GM23338 (cell line): ENCODE data around the gene FZD7. TPM values are rescaled to one million over a fixed set of nuclear protein-coding genes. Genes with fewer than 3 reads are reported as not detected.

Source experiments
- ATAC-seq: fragments of 200-7000 bp; cut with Tn5 transposase; 3 replicates; pipeline ENCODE4 v1.9.1; 2020
- DNase-seq: peaks from one replicate; pipeline ENCODE4 v3.0.0-alpha.2; 2015; ENCODE audit warnings: low spot score
- H2AFZ ChIP-seq: fragments of 200-600 bp; sonication (generic); 2 replicates; pipeline ENCODE4 v1.8.0; 2016; ENCODE audit warnings: antibody characterized with exemption, mild to moderate bottlenecking, moderate library complexity
- H3F3A ChIP-seq: fragments of 200-600 bp; sonication (generic); replicated peaks from 2 replicates; pipeline ENCODE4 v1.8.0; 2017; ENCODE audit warnings: antibody characterized with exemption, mixed run types, low read depth
- H3K27ac ChIP-seq: fragments of 200-600 bp; sonication (generic); 2 replicates; pipeline ENCODE4 v1.6.1; 2016; ENCODE audit warnings: low read depth
- H3K27me3 ChIP-seq: fragments of 200-600 bp; sonication (generic); 2 replicates; pipeline ENCODE4 v1.8.0; 2016; ENCODE audit warnings: mild to moderate bottlenecking, mixed run types, moderate library complexity; ENCODE audit not compliant: insufficient read depth
- H3K36me3 ChIP-seq: fragments of 200-600 bp; sonication (generic); 2 replicates; pipeline ENCODE4 v1.8.0; 2016; ENCODE audit warnings: mild to moderate bottlenecking; ENCODE audit not compliant: insufficient read depth
- H3K4me1 ChIP-seq: fragments of 200-600 bp; sonication (generic); 2 replicates; pipeline ENCODE4 v1.8.0; 2016; ENCODE audit warnings: mild to moderate bottlenecking, moderate library complexity; ENCODE audit not compliant: insufficient read depth
- H3K4me2 ChIP-seq: fragments of 200-600 bp; sonication (generic); 2 replicates; pipeline ENCODE4 v1.7.1; 2017; ENCODE audit warnings: mixed run types
- H3K4me3 ChIP-seq: fragments of 200-600 bp; sonication (generic); 2 replicates; pipeline ENCODE4 v1.6.1; 2016; ENCODE audit warnings: mixed run types
- H3K79me2 ChIP-seq: fragments of 200-600 bp; sonication (generic); replicated peaks from 2 replicates; pipeline ENCODE4 v1.8.0; 2017; ENCODE audit warnings: mild to moderate bottlenecking; ENCODE audit not compliant: insufficient read depth
- H3K9me2 ChIP-seq: fragments of 200-600 bp; sonication (generic); 2 replicates; pipeline ENCODE4 v1.8.0; 2017; ENCODE audit not compliant: insufficient read depth
- H4K20me1 ChIP-seq: fragments of 200-600 bp; sonication (generic); replicated peaks from 2 replicates; pipeline ENCODE4 v1.8.0; 2017; ENCODE audit warnings: mild to moderate bottlenecking; ENCODE audit not compliant: insufficient read depth
- H3K27ac Mint-ChIP-seq: 2 replicates; pipeline ENCODE4 v1.8.0; 2020; ENCODE audit warnings: inconsistent platforms, mild to moderate bottlenecking, moderate library complexity, mixed read lengths
- H3K27me3 Mint-ChIP-seq: 3 replicates; pipeline ENCODE4 v1.8.0; 2022; ENCODE audit warnings: low read depth, mild to moderate bottlenecking, moderate library complexity, mixed read lengths, inconsistent platforms; ENCODE audit not compliant: insufficient read depth, poor library complexity
- H3K36me3 Mint-ChIP-seq: 3 replicates; pipeline ENCODE4 v1.8.0; 2021; ENCODE audit warnings: low read depth, mild to moderate bottlenecking, inconsistent platforms, moderate library complexity, mixed read lengths
- H3K4me1 Mint-ChIP-seq: 3 replicates; pipeline ENCODE4 v1.8.0; 2020; ENCODE audit warnings: mild to moderate bottlenecking, inconsistent platforms, mixed read lengths
- H3K4me3 Mint-ChIP-seq: 3 replicates; pipeline ENCODE4 v1.8.0; 2021; ENCODE audit warnings: moderate library complexity, mild to moderate bottlenecking, inconsistent platforms, mixed read lengths
- H3K9me3 Mint-ChIP-seq: 3 replicates; pipeline ENCODE4 v1.8.0; 2020; ENCODE audit warnings: moderate library complexity, mild to moderate bottlenecking, inconsistent platforms, mixed read lengths
- CREB1 ChIP-seq: fragments of 250-450 bp; sonication (Bioruptor Pico); IDR thresholded peaks from 2 replicates; pipeline ENCODE4 v1.5.0; 2020; ENCODE audit warnings: low read depth, mild to moderate bottlenecking, moderate library complexity
- EZH2 ChIP-seq: fragments of 200-600 bp; sonication (generic); IDR thresholded peaks from one replicate; pipeline ENCODE4 v1.8.0; 2017; ENCODE audit warnings: antibody characterized with exemption, mild to moderate bottlenecking, low read depth; ENCODE audit not compliant: unreplicated experiment
- EZH2phosphoT487 ChIP-seq: fragments of 200-600 bp; sonication (generic); IDR thresholded peaks from one replicate; pipeline ENCODE4 v1.8.1; 2018; ENCODE audit warnings: antibody characterized with exemption; ENCODE audit not compliant: unreplicated experiment
- JUNB ChIP-seq: IDR thresholded peaks from one replicate; pipeline ENCODE4 v1.6.1; 2016; ENCODE audit warnings: antibody characterized with exemption; ENCODE audit not compliant: unreplicated experiment
- NANOG ChIP-seq: IDR thresholded peaks from 2 replicates; pipeline ENCODE4 v1.6.1; 2016; ENCODE audit warnings: antibody characterized with exemption, borderline replicate concordance
- POLR2AphosphoS5 ChIP-seq: IDR thresholded peaks from 2 replicates; pipeline ENCODE4 v1.6.1; 2016; ENCODE audit warnings: antibody characterized with exemption, low read depth
- STAT1 ChIP-seq: IDR thresholded peaks from one replicate; pipeline ENCODE4 v1.6.1; 2016; ENCODE audit warnings: antibody characterized with exemption; ENCODE audit not compliant: unreplicated experiment
- ZNF114 ChIP-seq: fragments of 250-450 bp; sonication (Bioruptor Pico); IDR thresholded peaks from 2 replicates; pipeline ENCODE4 v1.5.0; 2020; ENCODE audit warnings: mild to moderate bottlenecking, moderate library complexity
- ZNF331 ChIP-seq: fragments of 250-450 bp; sonication (Bioruptor Pico); IDR thresholded peaks from 2 replicates; pipeline ENCODE4 v1.5.0; 2020; ENCODE audit warnings: low read depth, mild to moderate bottlenecking, moderate library complexity
- polyA plus RNA-seq: library from polyadenylated mRNA; unstranded; fragments of >200 nt; fragmentation: Nextera tagmentation; extraction: Ambion mirVana; gene quantifications from 2 replicates; pipeline ENCODE4 v1.2.1, GENCODE V29; 2016
- total RNA-seq: library from RNA; depleted of rRNA; stranded (reverse); fragments of >200 nt; shearing (Covaris generic); gene quantifications from 2 replicates; pipeline ENCODE4 v1.2.3, GENCODE V29; 2014
- TF ChIP-seq, protein P1 (sequence below): IDR thresholded peaks from one replicate; pipeline ENCODE4 v1.6.1; 2018; ENCODE audit warnings: antibody characterized with exemption; ENCODE audit not compliant: unreplicated experiment
- TF ChIP-seq, protein P2 (sequence below): IDR thresholded peaks from 2 replicates; pipeline ENCODE4 v1.6.1; 2016; ENCODE audit warnings: antibody characterized with exemption
- TF ChIP-seq, protein P3 (sequence below), 2 experiments: fragments of 200-600 bp in 1 of 2; sonication (generic) in 1 of 2; conservative IDR thresholded peaks; 2 replicates each; pipeline versions ENCODE4 v1.5.1 to v1.6.1; 2016 to 2017; ENCODE audit warnings: antibody characterized with exemption in 2 of 2, low read depth in 2 of 2, mild to moderate bottlenecking in 2 of 2, moderate library complexity in 1 of 2
- TF ChIP-seq, protein P4 (sequence below): fragments of 250-450 bp; sonication (Bioruptor Pico); IDR thresholded peaks from 2 replicates; pipeline ENCODE4 v1.5.0; 2020; ENCODE audit warnings: mild to moderate bottlenecking, moderate library complexity

Gene FZD7
- total and polyA plus RNA-seq, 2 experiments from 2014 or later: 164 to 435 TPM

DNA sequence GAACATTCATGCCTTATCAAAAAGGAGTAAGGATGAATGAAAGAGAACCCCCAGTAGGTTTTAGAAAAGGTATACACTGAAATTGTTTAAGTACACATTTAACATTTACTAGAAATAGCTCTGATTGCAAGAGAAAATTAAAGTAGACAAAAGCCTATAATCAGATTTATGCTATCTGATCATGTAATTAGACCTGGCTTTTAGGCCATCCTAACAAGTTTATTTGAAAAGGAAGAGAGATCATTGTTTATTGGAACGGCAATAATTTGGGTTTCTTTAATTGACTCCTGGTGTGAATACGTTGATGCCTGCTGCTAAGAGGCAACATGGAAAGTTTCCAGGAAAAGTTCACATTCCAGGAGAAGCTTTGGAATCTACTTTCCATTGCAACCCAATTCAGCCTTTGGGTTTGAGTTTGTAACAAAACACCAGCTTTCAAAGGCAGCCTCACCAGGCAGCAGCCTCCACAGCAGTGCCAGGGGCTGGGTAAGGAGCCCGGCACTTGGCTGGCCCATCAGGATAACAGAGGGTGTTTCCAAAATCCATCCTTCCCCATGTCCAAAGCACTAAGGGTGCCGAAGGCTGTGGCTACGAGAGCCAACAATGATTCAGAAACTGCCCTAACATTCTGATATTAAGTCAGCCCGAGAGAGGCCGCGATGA lies 18.0 kb downstream of the FZD7 start:
- Histone ChIP-seq H3K4me3 (no peak overlapping the region), H4K20me1 (no peaks in the 10 kb centered on the region), H3F3A (no peaks in the 10 kb centered on the region; the same call in 1 of the 2 replicates), H3K4me1 (peaks cover 29% of the 10 kb centered on the region), H3K27me3 (no peaks in the 10 kb centered on the region), H3K9me2 (no peaks in the 10 kb centered on the region), H3K27ac (no peak overlapping the region), H3K4me2 (peak overlapping the region; percentile 46), H2AFZ (peak overlapping the region; percentile 2; the same call in 1 of the 2 replicates), H3K79me2 (no peaks in the 10 kb centered on the region), H3K36me3 (no peaks in the 10 kb centered on the region)
- DNase-seq (peak; percentile 69), ATAC-seq (peak; percentile 80)
- Mint-ChIP-seq H3K27ac (no peak overlapping the region), H3K4me3 (no peak overlapping the region; the same call in 2 of the 3 replicates), H3K9me3 (no peaks in the 10 kb centered on the region), H3K36me3 (no peaks in the 10 kb centered on the region), H3K4me1 (peaks cover 32% of the 10 kb centered on the region), H3K27me3 (peaks cover 9% of the 10 kb centered on the region)
- TF ChIP-seq, protein P1, sequence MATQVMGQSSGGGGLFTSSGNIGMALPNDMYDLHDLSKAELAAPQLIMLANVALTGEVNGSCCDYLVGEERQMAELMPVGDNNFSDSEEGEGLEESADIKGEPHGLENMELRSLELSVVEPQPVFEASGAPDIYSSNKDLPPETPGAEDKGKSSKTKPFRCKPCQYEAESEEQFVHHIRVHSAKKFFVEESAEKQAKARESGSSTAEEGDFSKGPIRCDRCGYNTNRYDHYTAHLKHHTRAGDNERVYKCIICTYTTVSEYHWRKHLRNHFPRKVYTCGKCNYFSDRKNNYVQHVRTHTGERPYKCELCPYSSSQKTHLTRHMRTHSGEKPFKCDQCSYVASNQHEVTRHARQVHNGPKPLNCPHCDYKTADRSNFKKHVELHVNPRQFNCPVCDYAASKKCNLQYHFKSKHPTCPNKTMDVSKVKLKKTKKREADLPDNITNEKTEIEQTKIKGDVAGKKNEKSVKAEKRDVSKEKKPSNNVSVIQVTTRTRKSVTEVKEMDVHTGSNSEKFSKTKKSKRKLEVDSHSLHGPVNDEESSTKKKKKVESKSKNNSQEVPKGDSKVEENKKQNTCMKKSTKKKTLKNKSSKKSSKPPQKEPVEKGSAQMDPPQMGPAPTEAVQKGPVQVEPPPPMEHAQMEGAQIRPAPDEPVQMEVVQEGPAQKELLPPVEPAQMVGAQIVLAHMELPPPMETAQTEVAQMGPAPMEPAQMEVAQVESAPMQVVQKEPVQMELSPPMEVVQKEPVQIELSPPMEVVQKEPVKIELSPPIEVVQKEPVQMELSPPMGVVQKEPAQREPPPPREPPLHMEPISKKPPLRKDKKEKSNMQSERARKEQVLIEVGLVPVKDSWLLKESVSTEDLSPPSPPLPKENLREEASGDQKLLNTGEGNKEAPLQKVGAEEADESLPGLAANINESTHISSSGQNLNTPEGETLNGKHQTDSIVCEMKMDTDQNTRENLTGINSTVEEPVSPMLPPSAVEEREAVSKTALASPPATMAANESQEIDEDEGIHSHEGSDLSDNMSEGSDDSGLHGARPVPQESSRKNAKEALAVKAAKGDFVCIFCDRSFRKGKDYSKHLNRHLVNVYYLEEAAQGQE: no peak
- TF ChIP-seq, protein P2, sequence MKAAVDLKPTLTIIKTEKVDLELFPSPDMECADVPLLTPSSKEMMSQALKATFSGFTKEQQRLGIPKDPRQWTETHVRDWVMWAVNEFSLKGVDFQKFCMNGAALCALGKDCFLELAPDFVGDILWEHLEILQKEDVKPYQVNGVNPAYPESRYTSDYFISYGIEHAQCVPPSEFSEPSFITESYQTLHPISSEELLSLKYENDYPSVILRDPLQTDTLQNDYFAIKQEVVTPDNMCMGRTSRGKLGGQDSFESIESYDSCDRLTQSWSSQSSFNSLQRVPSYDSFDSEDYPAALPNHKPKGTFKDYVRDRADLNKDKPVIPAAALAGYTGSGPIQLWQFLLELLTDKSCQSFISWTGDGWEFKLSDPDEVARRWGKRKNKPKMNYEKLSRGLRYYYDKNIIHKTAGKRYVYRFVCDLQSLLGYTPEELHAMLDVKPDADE: no peak
- TF ChIP-seq POLR2AphosphoS5: no peak
- no peak for TF ChIP-seq ZNF331 (CRISPR knock-in tag)
- no peak for TF ChIP-seq EZH2phosphoT487
- TF ChIP-seq NANOG: no peak
- no peak for TF ChIP-seq EZH2
- TF ChIP-seq, protein P3, sequence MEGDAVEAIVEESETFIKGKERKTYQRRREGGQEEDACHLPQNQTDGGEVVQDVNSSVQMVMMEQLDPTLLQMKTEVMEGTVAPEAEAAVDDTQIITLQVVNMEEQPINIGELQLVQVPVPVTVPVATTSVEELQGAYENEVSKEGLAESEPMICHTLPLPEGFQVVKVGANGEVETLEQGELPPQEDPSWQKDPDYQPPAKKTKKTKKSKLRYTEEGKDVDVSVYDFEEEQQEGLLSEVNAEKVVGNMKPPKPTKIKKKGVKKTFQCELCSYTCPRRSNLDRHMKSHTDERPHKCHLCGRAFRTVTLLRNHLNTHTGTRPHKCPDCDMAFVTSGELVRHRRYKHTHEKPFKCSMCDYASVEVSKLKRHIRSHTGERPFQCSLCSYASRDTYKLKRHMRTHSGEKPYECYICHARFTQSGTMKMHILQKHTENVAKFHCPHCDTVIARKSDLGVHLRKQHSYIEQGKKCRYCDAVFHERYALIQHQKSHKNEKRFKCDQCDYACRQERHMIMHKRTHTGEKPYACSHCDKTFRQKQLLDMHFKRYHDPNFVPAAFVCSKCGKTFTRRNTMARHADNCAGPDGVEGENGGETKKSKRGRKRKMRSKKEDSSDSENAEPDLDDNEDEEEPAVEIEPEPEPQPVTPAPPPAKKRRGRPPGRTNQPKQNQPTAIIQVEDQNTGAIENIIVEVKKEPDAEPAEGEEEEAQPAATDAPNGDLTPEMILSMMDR (conservative IDR thresholded peaks at IDR 0.05; ENCODE audit: low read depth in 2 of 2): no peak
- TF ChIP-seq, protein P4, sequence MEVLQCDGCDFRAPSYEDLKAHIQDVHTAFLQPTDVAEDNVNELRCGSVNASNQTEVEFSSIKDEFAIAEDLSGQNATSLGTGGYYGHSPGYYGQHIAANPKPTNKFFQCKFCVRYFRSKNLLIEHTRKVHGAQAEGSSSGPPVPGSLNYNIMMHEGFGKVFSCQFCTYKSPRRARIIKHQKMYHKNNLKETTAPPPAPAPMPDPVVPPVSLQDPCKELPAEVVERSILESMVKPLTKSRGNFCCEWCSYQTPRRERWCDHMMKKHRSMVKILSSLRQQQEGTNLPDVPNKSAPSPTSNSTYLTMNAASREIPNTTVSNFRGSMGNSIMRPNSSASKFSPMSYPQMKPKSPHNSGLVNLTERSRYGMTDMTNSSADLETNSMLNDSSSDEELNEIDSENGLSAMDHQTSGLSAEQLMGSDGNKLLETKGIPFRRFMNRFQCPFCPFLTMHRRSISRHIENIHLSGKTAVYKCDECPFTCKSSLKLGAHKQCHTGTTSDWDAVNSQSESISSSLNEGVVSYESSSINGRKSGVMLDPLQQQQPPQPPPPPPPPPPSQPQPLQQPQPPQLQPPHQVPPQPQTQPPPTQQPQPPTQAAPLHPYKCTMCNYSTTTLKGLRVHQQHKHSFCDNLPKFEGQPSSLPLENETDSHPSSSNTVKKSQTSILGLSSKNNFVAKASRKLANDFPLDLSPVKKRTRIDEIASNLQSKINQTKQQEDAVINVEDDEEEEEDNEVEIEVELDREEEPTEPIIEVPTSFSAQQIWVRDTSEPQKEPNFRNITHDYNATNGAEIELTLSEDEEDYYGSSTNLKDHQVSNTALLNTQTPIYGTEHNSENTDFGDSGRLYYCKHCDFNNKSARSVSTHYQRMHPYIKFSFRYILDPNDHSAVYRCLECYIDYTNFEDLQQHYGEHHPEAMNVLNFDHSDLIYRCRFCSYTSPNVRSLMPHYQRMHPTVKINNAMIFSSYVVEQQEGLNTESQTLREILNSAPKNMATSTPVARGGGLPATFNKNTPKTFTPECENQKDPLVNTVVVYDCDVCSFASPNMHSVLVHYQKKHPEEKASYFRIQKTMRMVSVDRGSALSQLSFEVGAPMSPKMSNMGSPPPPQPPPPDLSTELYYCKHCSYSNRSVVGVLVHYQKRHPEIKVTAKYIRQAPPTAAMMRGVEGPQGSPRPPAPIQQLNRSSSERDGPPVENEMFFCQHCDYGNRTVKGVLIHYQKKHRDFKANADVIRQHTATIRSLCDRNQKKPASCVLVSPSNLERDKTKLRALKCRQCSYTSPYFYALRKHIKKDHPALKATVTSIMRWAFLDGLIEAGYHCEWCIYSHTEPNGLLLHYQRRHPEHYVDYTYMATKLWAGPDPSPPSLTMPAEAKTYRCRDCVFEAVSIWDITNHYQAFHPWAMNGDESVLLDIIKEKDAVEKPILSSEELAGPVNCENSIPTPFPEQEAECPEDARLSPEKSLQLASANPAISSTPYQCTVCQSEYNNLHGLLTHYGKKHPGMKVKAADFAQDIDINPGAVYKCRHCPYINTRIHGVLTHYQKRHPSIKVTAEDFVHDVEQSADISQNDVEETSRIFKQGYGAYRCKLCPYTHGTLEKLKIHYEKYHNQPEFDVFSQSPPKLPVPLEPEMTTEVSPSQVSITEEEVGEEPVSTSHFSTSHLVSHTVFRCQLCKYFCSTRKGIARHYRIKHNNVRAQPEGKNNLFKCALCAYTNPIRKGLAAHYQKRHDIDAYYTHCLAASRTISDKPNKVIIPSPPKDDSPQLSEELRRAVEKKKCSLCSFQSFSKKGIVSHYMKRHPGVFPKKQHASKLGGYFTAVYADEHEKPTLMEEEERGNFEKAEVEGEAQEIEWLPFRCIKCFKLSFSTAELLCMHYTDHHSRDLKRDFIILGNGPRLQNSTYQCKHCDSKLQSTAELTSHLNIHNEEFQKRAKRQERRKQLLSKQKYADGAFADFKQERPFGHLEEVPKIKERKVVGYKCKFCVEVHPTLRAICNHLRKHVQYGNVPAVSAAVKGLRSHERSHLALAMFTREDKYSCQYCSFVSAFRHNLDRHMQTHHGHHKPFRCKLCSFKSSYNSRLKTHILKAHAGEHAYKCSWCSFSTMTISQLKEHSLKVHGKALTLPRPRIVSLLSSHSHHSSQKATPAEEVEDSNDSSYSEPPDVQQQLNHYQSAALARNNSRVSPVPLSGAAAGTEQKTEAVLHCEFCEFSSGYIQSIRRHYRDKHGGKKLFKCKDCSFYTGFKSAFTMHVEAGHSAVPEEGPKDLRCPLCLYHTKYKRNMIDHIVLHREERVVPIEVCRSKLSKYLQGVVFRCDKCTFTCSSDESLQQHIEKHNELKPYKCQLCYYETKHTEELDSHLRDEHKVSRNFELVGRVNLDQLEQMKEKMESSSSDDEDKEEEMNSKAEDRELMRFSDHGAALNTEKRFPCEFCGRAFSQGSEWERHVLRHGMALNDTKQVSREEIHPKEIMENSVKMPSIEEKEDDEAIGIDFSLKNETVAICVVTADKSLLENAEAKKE (CRISPR knock-in tag): no peak
- no peak for TF ChIP-seq JUNB
- no peak for TF ChIP-seq CREB1 (CRISPR knock-in tag)
- TF ChIP-seq ZNF114 (CRISPR knock-in tag): no peak
- TF ChIP-seq STAT1: no peak
